Keratinocyte (primary cell): ENCODE data around the gene PDZD7. TPM values are rescaled to one million over a fixed set of nuclear protein-coding genes. Genes with fewer than 3 reads are reported as not detected.

Source experiments
- DNase-seq: peaks from one replicate; pipeline ENCODE4 v3.0.0-alpha.2; 2011; ENCODE audit warnings: low read depth, missing footprints, low spot score
- FAIRE-seq: peaks from 2 replicates; lab custom pipeline; 2011; peaks lifted over from hg19 to GRCh38; lab: Jason Lieb, UNC
- H2AFZ ChIP-seq: 2 replicates; pipeline ENCODE4 v1.6.0; 2012; ENCODE audit warnings: low read length, control low read depth, inconsistent platforms; ENCODE audit not compliant: control insufficient read depth
- H3K27ac ChIP-seq: 2 replicates; pipeline ENCODE4 v1.5.1; 2011; ENCODE audit warnings: low read length; ENCODE audit not compliant: control insufficient read depth, insufficient read depth
- H3K27me3 ChIP-seq: 3 replicates; pipeline ENCODE4 v1.6.0; 2011; ENCODE audit warnings: low read length; ENCODE audit not compliant: control insufficient read depth, insufficient read depth; ENCODE audit errors: extremely low read depth
- H3K36me3 ChIP-seq, 2 experiments: 2 replicates in 1 of 2; 3 replicates in 1 of 2; pipeline ENCODE4 v1.5.1; 2011; ENCODE audit warnings: low read length in 2 of 2, mild to moderate bottlenecking in 1 of 2; ENCODE audit not compliant: control insufficient read depth in 2 of 2, insufficient read depth in 2 of 2; ENCODE audit errors: extremely low read depth in 1 of 2
- H3K4me1 ChIP-seq: 3 replicates; pipeline ENCODE4 v1.5.1; 2011; ENCODE audit warnings: low read length; ENCODE audit not compliant: control insufficient read depth, insufficient read depth; ENCODE audit errors: extremely low read depth
- H3K4me2 ChIP-seq: 3 replicates; pipeline ENCODE4 v1.6.0; 2011; ENCODE audit warnings: low read depth, low read length; ENCODE audit not compliant: control insufficient read depth, insufficient read depth; ENCODE audit errors: extremely low read depth
- H3K4me3 ChIP-seq, 3 experiments: fragments of 200-600 bp in 1 of 3; sonication (generic) in 1 of 3; 2 replicates in 2 of 3; 3 replicates in 1 of 3; pipeline ENCODE4 v1.5.1; 2011 to 2016; ENCODE audit warnings: low read length in 3 of 3, mild to moderate bottlenecking in 3 of 3, control low read depth in 2 of 3, inconsistent platforms in 1 of 3, low read depth in 1 of 3, mixed read lengths in 1 of 3, mixed run types in 1 of 3, moderate library complexity in 1 of 3; ENCODE audit not compliant: control insufficient read depth in 2 of 3, insufficient read depth in 2 of 3; ENCODE audit errors: extremely low read depth in 1 of 3
- H3K79me2 ChIP-seq: 2 replicates; pipeline ENCODE4 v1.6.0; 2012; ENCODE audit warnings: low read length; ENCODE audit not compliant: control insufficient read depth, insufficient read depth
- H3K9ac ChIP-seq: 3 replicates; pipeline ENCODE4 v1.6.0; 2011; ENCODE audit warnings: low read length; ENCODE audit not compliant: control insufficient read depth, insufficient read depth; ENCODE audit errors: extremely low read depth
- H3K9me1 ChIP-seq: 3 replicates; pipeline ENCODE4 v1.6.0; 2011; ENCODE audit warnings: low read length; ENCODE audit not compliant: control insufficient read depth, insufficient read depth; ENCODE audit errors: extremely low read depth
- H3K9me3 ChIP-seq: 2 replicates; pipeline ENCODE4 v1.5.1; 2012; ENCODE audit warnings: low read depth, low read length; ENCODE audit not compliant: control insufficient read depth
- H4K20me1 ChIP-seq: 3 replicates; pipeline ENCODE4 v1.6.0; 2011; ENCODE audit warnings: low read length; ENCODE audit not compliant: control insufficient read depth, insufficient read depth; ENCODE audit errors: extremely low read depth
- CTCF ChIP-seq, 3 experiments: IDR thresholded peaks in 1 of 3; conservative IDR thresholded peaks in 1 of 3; optimal IDR thresholded peaks in 1 of 3; 2 replicates in 2 of 3; 3 replicates in 1 of 3; pipeline versions ENCODE3 to v1.5.1; 2011; ENCODE audit warnings: low read length in 3 of 3, mild to moderate bottlenecking in 3 of 3, moderate library complexity in 2 of 3, control low read depth in 1 of 3, inconsistent platforms in 1 of 3; ENCODE audit not compliant: insufficient read depth in 2 of 3; ENCODE audit errors: extremely low read depth in 1 of 3
- EZH2 ChIP-seq: IDR thresholded peaks from one replicate; pipeline ENCODE4 v1.6.1; 2012; ENCODE audit warnings: inconsistent platforms, mild to moderate bottlenecking, low read length, moderate library complexity
- dilution Hi-C: fragments of 300-500 bp; cut with MboI; formaldehyde crosslinking; loops from one replicate; pipeline ENCODE4 v1.7.0; 2020; ENCODE audit warnings: low sequenced_read_pairs; ENCODE audit not compliant: extremely low pct_ligation_motif_present
- polyA plus RNA-seq, 5 experiments: library from polyadenylated mRNA; depleted of rRNA in 3 of 5; stranded (reverse) in 3 of 5; stranded (forward) in 1 of 5; unstranded in 1 of 5; fragments of >200 nt; gene quantifications; 1 replicate in 1 of 5; 2 replicates in 3 of 5; 3 replicates in 1 of 5; pipeline versions ENCODE4 v1.2.1 to v1.2.3, GENCODE V29; 2011 to 2012; ENCODE audit warnings: missing spikeins in 2 of 5, low read depth in 1 of 5, low replicate concordance in 1 of 5

Gene PDZD7
- polyA plus RNA-seq, 1 donor (not counting 4 experiments of a cell fraction or from before 2014, with no cell fraction given), result 0.54 TPM

GRCh38 chr10:101008823-101009423 lies 22.0 kb downstream of the PDZD7 start:
- FAIRE-seq (no peak), DNase-seq (no peak)
- dilution Hi-C loops, result no loop called here
- no peak overlapping the region for H3K9ac ChIP-seq
- no peaks in the 10 kb centered on the region for H4K20me1 ChIP-seq
- TF ChIP-seq EZH2 (no peak), CTCF (optimal IDR thresholded peaks at IDR 0.05 in 1 of 3, IDR thresholded peaks at IDR 0.05 in 1 of 3, conservative IDR thresholded peaks at IDR 0.05 in 1 of 3; ENCODE audit: extremely low read depth in 1 of 3, insufficient read depth in 2 of 3, low read length in 3 of 3) (no peak)
- no peaks in the 10 kb centered on the region for H3K79me2 ChIP-seq
- H2AFZ ChIP-seq, result no peak overlapping the region
- H3K9me1 ChIP-seq, result no peaks in the 10 kb centered on the region
- no peak overlapping the region for H3K4me2 ChIP-seq
- peaks cover 23% of the 10 kb centered on the region for H3K4me1 ChIP-seq
- H3K27me3 ChIP-seq, result no peaks in the 10 kb centered on the region
- H3K9me3 ChIP-seq, result no peaks in the 10 kb centered on the region
- no peak overlapping the region for H3K4me3 ChIP-seq
- H3K27ac ChIP-seq, result no peak overlapping the region
- H3K36me3 ChIP-seq, result peaks cover 15 to 17% of the 10 kb centered on the region in 2 experiments

GRCh38 chr10:101007915-101008822 lies 22.8 kb downstream of the PDZD7 start:
- Histone ChIP-seq H3K9ac (no peak overlapping the region), H3K4me1 (peaks cover 18% of the 10 kb centered on the region)

More at GRCh38 chr10:101007915-101008822, 22.8 kb downstream of the PDZD7 start:
- no peaks in the 10 kb centered on the region for H4K20me1 ChIP-seq
- H3K9me3 ChIP-seq, result no peaks in the 10 kb centered on the region
- peaks cover 2% of the 10 kb centered on the region for H3K79me2 ChIP-seq
- no peaks in the 10 kb centered on the region for H3K9me1 ChIP-seq
- no peaks in the 10 kb centered on the region for H3K27me3 ChIP-seq
- TF ChIP-seq EZH2, result no peak
- TF ChIP-seq CTCF (optimal IDR thresholded peaks at IDR 0.05 in 1 of 3, IDR thresholded peaks at IDR 0.05 in 1 of 3, conservative IDR thresholded peaks at IDR 0.05 in 1 of 3; ENCODE audit: extremely low read depth in 1 of 3, insufficient read depth in 2 of 3, low read length in 3 of 3), result no peak
- H2AFZ ChIP-seq, result no peak overlapping the region
- dilution Hi-C loops, result no loop called here
- FAIRE-seq (no peak), DNase-seq (no peak)
- H3K36me3 ChIP-seq, result peaks cover 15 to 20% of the 10 kb centered on the region in 2 experiments
- H3K27ac ChIP-seq, result no peak overlapping the region
- no peak overlapping the region for H3K4me3 ChIP-seq
- H3K4me2 ChIP-seq, result no peak overlapping the region
